WTC11 (cell line): ENCODE results near the gene SLC5A2.

Source experiments
- CREB1 ChIP-seq: sonication (generic); formaldehyde crosslinking; IDR thresholded peaks from 2 replicates; pipeline ENCODE4 v1.8.0; 2023; ENCODE audit warnings: mild to moderate bottlenecking, missing genetic modification reagents
- ELF4 ChIP-seq: sonication (generic); formaldehyde crosslinking; IDR thresholded peaks from 2 replicates; pipeline ENCODE4 v1.8.1; 2022; ENCODE audit warnings: low read depth, mild to moderate bottlenecking, moderate library complexity, missing genetic modification reagents
- NFYB ChIP-seq: sonication (generic); formaldehyde crosslinking; conservative IDR thresholded peaks from 2 replicates; pipeline ENCODE4 v1.8.0; 2022; ENCODE audit warnings: low read depth, missing genetic modification reagents
- SP1 ChIP-seq: sonication (generic); formaldehyde crosslinking; conservative IDR thresholded peaks from 2 replicates; pipeline ENCODE4 v1.8.1; 2022; ENCODE audit warnings: missing genetic modification reagents
- TCF7 ChIP-seq: sonication (generic); formaldehyde crosslinking; IDR thresholded peaks from 2 replicates; pipeline ENCODE4 v1.8.0; 2022; ENCODE audit warnings: mild to moderate bottlenecking, low read depth, missing genetic modification reagents, moderate library complexity
- TF ChIP-seq, protein P1 (sequence below): sonication (generic); formaldehyde crosslinking; IDR thresholded peaks from 2 replicates; pipeline ENCODE4 v1.8.1; 2022; ENCODE audit warnings: low read depth, missing genetic modification reagents, borderline replicate concordance
- TF ChIP-seq, protein P2 (sequence below): fragments of 200-600 bp; IDR thresholded peaks from 2 replicates; pipeline ENCODE4 v1.8.0; 2022; ENCODE audit warnings: antibody characterized with exemption
- TF ChIP-seq, protein P3 (sequence below): sonication (generic); formaldehyde crosslinking; IDR thresholded peaks from 2 replicates; pipeline ENCODE4 v1.8.1; 2022; ENCODE audit warnings: mild to moderate bottlenecking, moderate library complexity, missing genetic modification reagents
- TF ChIP-seq, protein P4 (sequence below): sonication (generic); formaldehyde crosslinking; IDR thresholded peaks from 2 replicates; pipeline ENCODE4 v1.8.1; 2023; ENCODE audit warnings: mild to moderate bottlenecking, missing genetic modification reagents, borderline replicate concordance

DNA sequence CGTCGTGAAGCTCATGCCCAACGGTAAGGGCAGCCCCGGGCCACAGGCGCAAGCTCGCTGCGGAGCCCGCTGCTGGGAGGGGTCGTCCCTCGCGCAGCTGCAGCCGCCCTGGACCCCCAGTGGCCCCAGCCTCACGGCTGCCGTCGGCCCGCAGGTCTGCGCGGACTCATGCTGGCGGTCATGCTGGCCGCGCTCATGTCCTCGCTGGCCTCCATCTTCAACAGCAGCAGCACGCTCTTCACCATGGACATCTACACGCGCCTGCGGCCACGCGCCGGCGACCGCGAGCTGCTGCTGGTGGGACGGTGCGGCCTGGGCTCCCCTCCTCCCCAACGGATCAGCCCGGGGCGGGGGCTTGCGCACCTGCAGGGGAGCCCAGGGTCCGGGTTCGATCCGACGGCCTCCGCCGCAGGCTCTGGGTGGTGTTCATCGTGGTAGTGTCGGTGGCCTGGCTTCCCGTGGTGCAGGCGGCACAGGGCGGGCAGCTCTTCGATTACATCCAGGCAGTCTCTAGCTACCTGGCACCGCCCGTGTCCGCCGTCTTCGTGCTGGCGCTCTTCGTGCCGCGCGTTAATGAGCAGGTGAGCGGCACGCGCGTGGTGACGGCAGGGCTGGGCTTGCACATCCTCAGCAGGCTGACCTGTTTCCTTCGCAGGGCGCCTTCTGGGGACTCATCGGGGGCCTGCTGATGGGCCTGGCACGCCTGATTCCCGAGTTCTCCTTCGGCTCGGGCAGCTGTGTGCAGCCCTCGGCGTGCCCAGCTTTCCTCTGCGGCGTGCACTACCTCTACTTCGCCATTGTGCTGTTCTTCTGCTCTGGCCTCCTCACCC, 5.8 kb downstream of the SLC5A2 start:
- TF ChIP-seq, protein P1, sequence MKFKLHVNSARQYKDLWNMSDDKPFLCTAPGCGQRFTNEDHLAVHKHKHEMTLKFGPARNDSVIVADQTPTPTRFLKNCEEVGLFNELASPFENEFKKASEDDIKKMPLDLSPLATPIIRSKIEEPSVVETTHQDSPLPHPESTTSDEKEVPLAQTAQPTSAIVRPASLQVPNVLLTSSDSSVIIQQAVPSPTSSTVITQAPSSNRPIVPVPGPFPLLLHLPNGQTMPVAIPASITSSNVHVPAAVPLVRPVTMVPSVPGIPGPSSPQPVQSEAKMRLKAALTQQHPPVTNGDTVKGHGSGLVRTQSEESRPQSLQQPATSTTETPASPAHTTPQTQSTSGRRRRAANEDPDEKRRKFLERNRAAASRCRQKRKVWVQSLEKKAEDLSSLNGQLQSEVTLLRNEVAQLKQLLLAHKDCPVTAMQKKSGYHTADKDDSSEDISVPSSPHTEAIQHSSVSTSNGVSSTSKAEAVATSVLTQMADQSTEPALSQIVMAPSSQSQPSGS = no peak
- TF ChIP-seq, protein P2, sequence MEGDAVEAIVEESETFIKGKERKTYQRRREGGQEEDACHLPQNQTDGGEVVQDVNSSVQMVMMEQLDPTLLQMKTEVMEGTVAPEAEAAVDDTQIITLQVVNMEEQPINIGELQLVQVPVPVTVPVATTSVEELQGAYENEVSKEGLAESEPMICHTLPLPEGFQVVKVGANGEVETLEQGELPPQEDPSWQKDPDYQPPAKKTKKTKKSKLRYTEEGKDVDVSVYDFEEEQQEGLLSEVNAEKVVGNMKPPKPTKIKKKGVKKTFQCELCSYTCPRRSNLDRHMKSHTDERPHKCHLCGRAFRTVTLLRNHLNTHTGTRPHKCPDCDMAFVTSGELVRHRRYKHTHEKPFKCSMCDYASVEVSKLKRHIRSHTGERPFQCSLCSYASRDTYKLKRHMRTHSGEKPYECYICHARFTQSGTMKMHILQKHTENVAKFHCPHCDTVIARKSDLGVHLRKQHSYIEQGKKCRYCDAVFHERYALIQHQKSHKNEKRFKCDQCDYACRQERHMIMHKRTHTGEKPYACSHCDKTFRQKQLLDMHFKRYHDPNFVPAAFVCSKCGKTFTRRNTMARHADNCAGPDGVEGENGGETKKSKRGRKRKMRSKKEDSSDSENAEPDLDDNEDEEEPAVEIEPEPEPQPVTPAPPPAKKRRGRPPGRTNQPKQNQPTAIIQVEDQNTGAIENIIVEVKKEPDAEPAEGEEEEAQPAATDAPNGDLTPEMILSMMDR = no peak
- no peak for TF ChIP-seq TCF7
- no peak for TF ChIP-seq CREB1 (CRISPR knock-in tag)
- no peak for TF ChIP-seq ELF4
- no peak for TF ChIP-seq SP1 (CRISPR knock-in tag)
- no peak for TF ChIP-seq NFYB
- TF ChIP-seq, protein P3, sequence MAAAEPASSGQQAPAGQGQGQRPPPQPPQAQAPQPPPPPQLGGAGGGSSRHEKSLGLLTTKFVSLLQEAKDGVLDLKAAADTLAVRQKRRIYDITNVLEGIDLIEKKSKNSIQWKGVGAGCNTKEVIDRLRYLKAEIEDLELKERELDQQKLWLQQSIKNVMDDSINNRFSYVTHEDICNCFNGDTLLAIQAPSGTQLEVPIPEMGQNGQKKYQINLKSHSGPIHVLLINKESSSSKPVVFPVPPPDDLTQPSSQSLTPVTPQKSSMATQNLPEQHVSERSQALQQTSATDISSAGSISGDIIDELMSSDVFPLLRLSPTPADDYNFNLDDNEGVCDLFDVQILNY (CRISPR knock-in tag) = no peak
- TF ChIP-seq, protein P4, sequence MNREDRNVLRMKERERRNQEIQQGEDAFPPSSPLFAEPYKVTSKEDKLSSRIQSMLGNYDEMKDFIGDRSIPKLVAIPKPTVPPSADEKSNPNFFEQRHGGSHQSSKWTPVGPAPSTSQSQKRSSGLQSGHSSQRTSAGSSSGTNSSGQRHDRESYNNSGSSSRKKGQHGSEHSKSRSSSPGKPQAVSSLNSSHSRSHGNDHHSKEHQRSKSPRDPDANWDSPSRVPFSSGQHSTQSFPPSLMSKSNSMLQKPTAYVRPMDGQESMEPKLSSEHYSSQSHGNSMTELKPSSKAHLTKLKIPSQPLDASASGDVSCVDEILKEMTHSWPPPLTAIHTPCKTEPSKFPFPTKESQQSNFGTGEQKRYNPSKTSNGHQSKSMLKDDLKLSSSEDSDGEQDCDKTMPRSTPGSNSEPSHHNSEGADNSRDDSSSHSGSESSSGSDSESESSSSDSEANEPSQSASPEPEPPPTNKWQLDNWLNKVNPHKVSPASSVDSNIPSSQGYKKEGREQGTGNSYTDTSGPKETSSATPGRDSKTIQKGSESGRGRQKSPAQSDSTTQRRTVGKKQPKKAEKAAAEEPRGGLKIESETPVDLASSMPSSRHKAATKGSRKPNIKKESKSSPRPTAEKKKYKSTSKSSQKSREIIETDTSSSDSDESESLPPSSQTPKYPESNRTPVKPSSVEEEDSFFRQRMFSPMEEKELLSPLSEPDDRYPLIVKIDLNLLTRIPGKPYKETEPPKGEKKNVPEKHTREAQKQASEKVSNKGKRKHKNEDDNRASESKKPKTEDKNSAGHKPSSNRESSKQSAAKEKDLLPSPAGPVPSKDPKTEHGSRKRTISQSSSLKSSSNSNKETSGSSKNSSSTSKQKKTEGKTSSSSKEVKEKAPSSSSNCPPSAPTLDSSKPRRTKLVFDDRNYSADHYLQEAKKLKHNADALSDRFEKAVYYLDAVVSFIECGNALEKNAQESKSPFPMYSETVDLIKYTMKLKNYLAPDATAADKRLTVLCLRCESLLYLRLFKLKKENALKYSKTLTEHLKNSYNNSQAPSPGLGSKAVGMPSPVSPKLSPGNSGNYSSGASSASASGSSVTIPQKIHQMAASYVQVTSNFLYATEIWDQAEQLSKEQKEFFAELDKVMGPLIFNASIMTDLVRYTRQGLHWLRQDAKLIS (CRISPR knock-in tag) = no peak
